GM21737 (cell line): ENCODE data around the gene KCTD17.

Experiments used
- ATAC-seq: cut with Tn5 transposase; IDR thresholded peaks from one replicate; pipeline ENCODE4 v1.9.1; 2021; ENCODE audit warnings: mild to moderate bottlenecking, moderate library complexity; ENCODE audit not compliant: unreplicated experiment

The KCTD17 gene

DNA sequence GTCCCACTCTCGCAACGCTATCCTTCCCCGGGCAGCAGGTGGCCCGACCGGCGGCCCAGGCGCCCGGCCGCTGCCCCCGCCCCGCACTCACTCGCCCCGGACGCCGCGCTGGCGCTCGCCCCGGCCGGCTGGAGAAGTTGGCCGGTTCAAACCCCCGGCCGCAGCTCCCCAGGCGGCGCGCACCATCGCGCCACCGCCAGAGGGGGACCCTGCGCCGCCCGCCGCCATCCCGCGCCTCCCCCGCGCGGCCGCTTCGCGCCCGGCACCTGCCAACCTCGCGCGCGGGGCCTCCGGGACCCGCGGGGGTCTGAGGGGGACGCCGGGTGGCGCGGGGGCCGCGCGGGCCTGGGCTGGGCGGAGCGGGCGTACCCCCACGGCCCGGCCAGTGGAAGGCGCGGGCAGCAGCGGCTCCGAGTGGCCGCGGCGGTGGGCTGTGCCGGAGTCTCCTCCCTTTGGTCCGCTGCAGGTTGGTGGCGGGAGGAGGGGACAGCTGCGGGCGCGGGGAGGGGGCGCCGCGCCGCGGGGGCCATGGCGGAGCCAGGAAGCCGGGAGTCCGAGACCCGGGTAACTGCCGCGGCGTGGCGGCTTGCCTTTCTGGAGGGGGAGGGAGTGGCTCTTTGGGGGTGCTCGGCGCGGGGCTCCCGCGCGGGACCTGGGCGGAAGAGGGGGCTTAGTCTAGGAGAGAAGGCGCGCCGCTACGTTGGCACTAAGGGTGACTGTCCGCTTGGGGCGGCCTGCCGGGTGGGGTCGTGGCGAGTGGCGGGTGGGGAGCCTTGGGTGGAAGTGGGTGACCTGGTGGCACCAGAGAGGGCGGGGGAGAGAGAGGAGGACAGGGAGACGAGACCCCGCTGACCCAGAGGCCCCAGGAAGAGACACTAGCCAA is 32.0 kb upstream of the KCTD17 start, which contains the start of the genes MPST and TST:
MPST (plus strand) TSS at position 434 of the 883 bp plus-strand sequence; CDS start at position 529, 95 bp downstream.
TST (minus strand) TSS at position 139 of the 883 bp plus-strand sequence. CDS start 715 bp downstream, outside the sequence.
- ATAC-seq, result peak; percentile 68

DNA sequence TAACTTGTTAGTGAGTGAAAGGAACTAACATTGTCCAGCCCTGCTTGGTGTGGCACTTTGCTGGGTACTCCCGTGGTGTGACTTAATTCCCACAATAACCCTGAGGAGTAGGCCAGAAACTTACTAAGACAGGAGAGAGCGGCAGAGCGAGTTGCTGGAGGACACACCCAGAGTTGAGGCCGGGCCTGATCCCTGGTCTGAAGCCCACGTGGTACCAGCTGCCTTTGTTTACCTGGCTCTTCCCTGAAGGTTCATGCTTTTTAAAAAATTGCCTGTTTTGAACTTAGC is 31.4 kb upstream of the KCTD17 start:
- no peak for ATAC-seq

DNA sequence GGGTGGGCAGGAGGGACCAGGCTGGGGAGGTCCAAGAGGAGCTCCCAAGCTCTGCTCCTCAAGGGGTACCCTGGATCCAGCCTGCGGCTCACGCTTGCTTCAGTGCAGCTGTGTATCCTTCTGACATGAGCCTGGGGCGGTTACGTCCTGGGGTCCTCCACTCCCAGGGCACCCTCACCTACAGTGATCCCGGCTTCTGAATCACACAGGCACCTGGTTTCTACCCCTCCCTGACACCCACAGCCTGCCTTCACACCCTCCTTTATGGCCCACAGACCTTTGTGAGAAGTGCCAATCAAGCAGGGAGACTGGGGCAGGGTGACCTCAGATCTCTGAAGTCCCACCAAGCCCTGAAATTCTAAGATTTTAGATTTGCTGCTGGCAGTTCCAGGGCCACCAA is 30.5 kb upstream of the KCTD17 start:
- no peak for ATAC-seq

DNA sequence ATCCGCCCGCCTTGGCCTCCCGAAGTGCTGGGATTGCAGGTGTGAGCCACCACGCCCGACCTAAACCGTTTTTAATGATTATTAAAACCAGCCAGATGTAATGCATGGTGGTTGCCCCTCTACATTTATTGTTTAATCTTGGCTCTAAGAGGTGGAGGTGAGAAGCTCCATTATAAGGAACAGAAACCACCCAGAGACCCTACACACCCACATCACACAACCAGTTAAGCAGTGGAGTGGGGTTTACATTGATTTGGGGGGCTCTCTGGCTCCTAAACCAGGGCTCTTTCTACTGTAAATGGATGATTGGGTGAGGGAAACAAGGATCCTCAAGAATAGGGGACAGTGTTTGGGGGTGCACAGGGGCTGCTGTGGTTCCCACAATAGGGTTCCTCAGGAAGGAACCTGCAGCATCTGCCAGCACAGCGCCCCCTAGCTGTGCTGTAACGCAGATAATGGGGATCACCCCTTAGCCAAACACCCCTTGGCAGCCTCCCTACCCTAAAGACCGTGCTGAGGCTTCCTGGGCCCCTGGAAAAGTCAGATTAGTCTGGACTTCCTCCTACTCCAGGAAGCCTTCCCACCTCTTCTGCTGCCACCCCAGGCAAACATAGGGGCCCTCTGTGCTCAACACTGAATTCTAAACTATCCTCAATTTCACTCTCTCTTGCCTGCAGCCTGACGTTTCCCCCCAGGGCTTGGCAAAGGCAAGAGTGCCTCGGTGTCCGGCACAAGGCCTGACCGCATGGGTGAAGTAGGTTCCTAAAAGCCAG is 29.6 kb upstream of the KCTD17 start:
- no peak for ATAC-seq

DNA sequence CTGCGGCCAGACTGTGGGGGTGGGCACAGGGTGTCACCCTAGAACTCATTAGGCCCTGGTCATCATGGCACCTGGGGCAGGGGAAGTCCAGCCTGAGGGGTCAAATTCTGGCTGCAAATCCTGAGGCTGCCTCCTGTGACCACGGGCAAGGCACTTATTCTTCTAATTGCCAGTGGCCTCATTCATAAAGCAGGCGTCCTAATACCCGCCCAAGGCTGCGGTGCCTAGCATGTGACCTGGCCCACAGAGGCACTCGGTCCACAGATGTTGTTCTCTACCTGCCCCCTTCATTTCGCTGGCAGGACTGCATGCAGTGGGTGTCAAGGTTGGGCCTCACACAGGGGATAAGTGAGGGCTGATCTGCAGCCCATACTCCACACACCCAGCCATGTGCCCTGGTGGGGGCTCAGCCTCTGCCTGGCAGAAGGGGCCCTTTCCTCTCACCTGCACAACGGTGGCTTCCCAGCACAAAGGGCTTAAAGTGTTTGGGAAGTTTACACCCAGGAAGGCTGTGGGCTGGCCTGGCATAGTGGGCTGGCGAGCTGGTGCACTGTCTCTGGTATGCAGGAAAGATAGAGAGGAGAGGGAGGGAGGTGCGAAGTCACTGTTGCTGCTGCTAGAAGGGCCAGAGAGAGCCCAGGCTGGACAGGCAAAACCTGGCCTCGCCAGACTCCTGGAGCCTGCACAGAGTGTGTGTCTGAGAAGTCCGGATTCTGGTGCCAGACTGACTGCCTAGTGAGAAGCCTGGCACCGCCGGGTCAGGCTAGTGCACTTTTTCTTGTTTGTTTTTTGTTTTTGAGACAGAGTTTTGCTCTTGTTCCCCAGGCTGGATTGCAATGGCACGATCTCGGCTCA is 28.8 kb upstream of the KCTD17 start:
- no peak for ATAC-seq

DNA sequence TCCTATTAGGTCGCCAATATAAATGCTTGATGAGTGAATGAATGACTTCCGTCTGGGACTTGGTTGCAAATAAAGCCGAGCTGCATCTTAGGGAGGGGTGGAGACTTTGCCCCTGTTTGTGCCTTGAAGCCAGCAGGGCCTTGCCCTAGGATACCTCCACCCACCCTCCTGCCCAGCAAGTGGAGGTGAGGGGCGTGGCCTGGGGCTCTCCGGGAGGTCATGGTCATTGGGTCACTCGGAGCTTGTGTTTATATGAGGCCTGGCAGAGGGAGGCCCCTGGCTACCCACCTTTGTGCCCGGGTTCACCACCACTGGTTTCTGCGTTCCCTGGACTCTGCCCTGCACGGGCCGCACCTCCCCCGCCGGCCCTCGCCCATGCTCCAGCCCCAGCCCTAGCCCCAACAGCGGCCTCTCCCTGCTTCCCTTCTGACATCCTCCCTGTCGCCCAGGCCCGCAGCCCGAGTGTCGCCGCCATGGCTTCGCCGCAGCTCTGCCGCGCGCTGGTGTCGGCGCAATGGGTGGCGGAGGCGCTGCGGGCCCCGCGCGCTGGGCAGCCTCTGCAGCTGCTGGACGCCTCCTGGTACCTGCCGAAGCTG is 27.7 kb upstream of the KCTD17 start:
- no peak for ATAC-seq

DNA sequence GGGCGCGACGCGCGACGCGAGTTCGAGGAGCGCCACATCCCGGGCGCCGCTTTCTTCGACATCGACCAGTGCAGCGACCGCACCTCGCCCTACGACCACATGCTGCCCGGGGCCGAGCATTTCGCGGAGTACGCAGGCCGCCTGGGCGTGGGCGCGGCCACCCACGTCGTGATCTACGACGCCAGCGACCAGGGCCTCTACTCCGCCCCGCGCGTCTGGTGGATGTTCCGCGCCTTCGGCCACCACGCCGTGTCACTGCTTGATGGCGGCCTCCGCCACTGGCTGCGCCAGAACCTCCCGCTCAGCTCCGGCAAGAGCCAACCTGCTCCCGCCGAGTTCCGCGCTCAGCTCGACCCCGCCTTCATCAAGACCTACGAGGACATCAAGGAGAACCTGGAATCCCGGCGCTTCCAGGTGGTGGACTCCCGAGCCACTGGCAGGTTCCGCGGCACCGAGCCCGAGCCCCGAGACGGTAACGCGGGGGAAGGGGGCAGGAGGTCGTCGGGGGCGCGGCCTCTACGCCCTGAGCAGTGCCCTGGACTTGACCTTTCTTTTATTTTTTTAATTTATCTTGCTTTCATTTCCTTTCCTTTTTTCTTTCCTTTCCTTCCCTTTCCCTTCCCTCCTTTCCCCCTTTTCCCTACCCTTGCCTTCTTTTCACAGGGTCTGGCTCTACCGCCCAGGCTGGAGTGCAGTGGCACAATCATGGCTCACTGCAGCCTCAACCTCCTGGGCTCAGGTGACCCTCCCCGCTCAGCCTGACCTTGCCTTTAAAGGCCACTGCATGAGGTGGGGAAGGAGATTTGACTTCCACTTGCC is 27.0 kb upstream of the KCTD17 start:
- no peak for ATAC-seq

DNA sequence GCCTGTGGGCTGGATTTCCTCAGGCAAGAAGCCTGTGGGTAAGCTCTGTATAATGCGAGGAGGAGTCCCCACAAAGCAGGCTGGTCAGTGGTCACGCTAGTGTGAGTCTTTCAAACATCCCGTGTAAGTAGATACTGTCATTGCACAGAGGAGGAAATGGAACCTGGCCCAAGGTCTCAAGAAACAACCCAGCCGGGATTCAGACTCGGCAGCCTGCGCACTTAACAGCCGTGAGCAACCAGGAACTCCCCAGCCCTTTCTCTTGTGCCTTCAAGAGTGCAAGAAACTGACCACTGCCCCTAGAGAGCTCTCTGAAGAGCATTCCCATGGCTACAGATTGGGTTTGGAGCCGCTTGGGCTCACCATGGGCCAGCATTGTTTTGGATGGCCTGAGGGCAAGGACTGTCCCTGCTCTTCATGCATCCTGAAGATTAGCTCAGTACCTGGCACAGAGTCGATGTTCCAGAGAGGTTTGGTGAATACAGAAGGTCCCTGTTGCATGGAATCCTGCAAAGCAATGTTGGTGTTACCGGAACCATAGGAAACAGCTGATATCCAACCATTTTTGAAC is 26.0 kb upstream of the KCTD17 start:
- ATAC-seq, result no peak

DNA sequence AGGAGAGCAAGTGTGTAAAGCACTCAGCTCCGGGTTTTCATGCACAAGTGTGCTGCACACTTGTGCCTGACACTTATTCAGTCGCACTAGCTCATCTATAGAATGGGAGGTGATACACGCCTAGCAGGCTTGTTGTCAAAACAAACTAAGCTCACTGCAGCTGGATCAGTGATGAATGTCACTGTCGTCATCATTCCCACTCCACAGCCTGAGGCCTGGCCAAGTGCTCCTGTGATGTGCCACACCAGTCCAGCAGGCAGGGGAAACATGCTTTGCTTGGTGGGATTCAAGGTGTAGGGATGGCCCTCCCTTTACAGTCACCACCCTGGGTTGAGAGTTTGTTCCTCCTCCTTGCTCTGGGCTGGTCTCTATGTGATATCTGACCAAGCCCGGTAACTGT is 25.2 kb upstream of the KCTD17 start:
- ATAC-seq, result no peak

DNA sequence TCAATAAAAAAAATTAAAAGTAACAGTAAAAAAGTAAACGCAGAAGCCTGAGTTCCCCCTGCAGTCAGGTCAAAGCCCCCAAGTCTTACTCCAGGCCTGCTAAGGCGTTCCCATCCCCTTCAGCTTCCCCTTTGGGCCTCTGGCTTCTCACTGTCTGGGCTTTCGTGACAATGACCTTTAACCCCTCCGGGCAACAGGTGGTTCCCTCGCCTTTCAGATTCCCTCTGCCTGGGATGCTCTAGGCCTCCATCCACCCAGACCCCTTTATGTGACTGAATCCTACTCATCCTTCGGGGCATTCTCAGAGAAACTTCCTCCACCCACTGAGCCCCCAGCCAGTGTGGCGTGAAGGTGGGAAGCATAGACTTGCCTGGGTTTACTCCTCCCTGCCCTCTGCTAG is 24.0 kb upstream of the KCTD17 start:
- ATAC-seq, result no peak

DNA sequence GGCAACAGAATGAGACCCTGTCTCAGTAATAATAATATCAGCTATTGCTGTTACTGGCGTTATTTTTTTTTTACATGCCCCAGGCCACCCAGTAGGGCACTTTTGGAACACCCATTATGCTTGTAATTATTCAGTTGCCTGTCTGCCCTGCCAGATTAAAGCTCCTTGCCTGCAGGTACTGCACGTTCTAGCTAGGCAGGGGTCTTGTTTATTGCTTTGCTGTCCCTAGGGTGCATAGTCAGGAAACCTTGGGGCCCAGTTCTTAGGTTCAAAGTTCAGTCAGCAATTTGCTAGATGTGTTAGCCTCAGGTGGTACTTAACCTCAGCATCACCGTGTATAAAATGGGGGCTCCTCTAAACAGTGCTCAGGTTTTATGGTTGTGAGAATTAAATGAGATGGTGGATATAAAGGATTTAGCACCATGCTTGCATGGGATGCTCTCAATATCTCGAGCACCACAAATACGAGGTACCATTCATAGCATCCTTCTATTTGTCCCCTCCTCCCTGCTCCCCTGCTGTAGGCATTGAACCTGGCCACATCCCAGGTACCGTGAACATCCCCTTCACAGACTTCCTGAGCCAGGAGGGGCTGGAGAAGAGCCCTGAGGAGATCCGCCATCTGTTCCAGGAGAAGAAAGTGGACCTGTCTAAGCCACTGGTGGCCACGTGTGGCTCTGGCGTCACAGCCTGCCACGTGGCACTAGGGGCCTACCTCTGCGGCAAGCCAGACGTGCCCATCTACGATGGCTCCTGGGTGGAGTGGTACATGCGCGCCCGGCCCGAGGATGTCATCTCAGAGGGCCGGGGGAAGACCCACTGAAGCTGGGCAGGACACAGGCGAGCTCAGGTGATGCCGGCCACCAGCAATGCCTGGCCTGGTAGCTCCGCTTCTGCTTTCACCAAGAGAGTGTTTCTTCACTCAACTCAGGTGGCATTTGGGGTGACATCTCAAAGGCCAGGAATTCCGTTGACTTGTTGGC is 22.6 kb upstream of the KCTD17 start:
- no peak for ATAC-seq

DNA sequence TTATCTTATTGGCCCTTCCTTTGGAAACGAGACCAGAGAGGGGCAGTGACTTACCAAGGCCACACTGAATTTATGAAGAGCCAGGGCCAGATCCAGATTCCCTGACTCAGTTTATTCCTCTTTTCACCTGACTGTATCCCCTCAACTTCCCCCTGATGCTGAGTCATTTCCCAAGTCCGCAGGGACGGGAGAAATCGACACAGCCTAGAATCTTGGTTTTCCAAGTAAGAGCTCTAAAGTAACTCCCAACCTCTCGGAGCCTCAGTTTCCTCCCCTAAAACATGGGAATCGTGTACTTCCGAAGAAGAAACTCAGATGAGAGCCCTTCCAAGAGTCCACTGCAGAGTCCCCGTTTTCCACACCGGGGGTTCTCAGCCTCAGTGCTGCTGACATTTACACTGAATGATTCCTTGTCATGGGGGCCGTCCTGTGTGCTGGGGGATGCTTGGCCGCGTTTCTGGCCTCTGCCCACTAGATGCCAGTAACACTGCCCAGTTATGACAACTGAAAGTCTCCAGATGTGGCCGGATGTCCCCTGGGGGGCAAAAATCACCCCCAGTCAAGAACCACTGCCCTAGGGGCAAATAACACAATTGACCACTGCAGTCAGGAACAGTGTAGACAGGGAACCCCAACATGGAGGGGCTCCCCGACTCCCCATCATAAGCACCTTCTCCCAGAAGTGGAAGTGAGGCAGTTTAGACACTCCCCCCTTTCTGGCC is 20.8 kb upstream of the KCTD17 start:
- no peak for ATAC-seq

DNA sequence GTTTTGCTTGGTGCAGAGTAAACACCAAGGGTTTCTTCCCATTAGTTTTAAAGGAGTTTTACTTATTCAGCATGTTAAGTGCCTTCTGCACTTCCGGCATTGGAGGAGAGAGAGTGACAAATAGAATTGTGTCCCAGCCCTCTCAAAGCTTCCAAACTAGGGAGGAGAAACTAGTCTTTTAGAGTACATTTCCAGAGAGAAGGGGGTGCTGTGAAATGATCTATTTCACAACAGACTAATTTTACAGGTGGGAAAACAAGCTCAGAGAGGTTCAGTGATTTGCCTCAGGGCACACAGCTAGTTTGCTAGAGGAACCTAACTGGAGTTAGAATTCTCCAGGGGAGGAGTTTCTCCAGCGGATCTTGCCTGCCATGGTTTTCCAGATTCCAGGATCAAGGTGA is 19.4 kb upstream of the KCTD17 start:
- ATAC-seq, result no peak

DNA sequence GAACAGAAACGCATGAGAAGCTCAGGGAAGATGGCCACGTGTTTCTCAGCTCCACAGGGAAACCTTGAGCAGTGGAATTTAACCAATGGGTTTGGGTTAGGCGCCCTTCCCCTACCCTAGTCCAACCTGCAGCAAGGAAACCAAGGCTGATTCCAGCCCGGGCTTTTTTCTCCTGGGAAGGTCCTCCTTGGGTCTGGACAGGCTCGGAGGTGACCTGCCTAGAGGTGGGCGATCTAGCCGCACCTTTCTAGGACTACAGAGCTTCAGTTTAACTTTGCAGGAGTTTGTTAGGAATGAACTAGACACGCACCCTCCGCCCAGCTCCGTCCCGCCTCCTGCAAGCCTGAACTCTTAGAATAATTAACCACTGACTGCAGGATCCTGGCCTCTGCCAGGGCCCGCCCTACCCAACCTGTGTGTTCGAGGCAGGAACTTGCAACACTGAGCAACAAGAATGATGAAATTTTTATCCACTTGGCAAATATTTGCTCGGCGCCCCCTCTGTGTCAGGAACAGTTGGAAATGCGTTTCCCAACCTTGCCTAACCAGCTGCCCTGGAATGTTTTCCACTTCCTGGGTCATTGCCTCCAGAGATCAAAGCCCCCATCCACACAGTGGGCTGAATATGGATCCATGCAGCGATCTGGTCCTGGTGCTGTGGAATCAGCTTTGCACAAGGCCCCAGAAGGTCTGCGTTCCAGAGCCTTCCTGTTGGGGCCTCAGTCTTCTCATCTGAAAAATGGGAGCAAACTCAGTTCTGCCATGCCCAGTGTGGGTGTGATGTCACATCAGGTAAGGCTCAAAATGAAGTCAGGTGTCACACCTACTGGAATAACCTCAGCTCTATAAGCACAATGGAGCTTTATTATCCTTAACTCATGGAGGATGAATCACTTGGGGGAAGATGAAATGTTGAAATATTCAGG is 18.7 kb upstream of the KCTD17 start:
- ATAC-seq, result no peak

DNA sequence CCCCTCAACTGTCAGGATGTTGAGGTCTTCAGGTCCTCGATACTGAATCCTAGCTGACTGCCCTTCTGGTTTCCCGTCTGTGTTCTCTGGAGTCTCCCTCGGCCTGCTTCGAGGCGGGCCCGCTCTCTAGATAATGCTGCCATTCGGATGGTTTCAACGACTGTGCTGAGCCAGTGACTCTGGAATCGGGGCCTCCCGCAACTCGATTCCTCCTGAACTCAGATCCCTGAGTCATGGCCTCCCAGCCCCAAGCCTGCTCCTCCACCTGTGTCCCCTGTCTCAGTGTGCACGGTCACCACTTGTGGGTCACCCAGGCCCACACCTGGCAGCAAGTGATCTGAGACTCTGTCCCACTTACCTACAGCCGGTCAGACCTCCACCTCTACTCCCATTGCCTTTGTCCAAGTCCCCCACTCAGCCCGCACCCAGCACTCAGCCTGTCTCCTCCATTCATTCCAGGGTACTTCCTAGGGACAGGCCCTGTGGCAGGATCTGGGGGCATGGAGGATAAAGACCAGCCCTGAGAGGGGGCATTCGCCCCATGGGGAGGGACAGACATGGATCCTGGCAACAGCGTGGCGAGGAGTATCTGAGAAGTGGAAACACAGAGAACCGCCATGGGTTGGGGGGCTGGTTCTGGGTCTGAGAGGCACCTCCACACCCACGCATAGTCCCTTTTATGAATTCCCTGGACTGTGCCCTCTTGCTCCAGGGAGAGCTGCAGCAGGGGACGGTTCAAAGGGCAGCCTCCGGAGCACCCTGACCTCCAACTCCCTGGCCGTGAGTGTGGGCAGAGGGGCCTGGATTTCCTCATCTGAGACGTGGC is 17.7 kb upstream of the KCTD17 start:
- ATAC-seq, result no peak
